ENCODE data around the gene ZNF22.

The ZNF22 gene

GRCh38 chr10:45000752-45001380 lies at the start of gene ZNF22:
ZNF22 (plus strand) TSS chr10:45000923; CDS start chr10:45003369, 2,446 bp downstream.
- peak; percentile 78 for DNase-seq

- no peak for DNase-seq
Measured at GRCh38 chr10:44951576-44952226, 49.0 kb upstream of the ZNF22 start.

- no peak for DNase-seq
Measured at GRCh38 chr10:44952779-44953231, 47.9 kb upstream of the ZNF22 start.

- no peak for DNase-seq
Measured at GRCh38 chr10:44954042-44954441, 46.7 kb upstream of the ZNF22 start.

GRCh38 chr10:44954962-44955361 lies 45.8 kb upstream of the ZNF22 start:
- no peak for DNase-seq

GRCh38 chr10:44955413-44956070 lies 45.2 kb upstream of the ZNF22 start:
- DNase-seq: no peak

- DNase-seq: no peak
Measured at GRCh38 chr10:44956226-44956625, 44.5 kb upstream of the ZNF22 start.

- no peak for DNase-seq
Measured at GRCh38 chr10:44956717-44957706, 43.7 kb upstream of the ZNF22 start.

- no peak for DNase-seq
Measured at GRCh38 chr10:44958196-44958897, 42.4 kb upstream of the ZNF22 start.

- no peak for DNase-seq
Measured at GRCh38 chr10:44958898-44959246, 41.9 kb upstream of the ZNF22 start.

GRCh38 chr10:44959247-44960087 lies 41.3 kb upstream of the ZNF22 start, which contains the start of gene RASSF4:
RASSF4 (plus strand) TSS chr10:44959802; CDS start chr10:44970203, 10,401 bp downstream.
- DNase-seq: peak; percentile 92

- DNase-seq: no peak
Measured at GRCh38 chr10:44960088-44960460, 40.6 kb upstream of the ZNF22 start.

- DNase-seq: no peak
Measured at GRCh38 chr10:44960482-44961229, 40.1 kb upstream of the ZNF22 start.

GRCh38 chr10:44961230-44961571 lies 39.5 kb upstream of the ZNF22 start:
- no peak for DNase-seq

GRCh38 chr10:44961931-44962750 lies 38.6 kb upstream of the ZNF22 start:
- DNase-seq: no peak

- DNase-seq: no peak
Measured at GRCh38 chr10:44962870-44963738, 37.6 kb upstream of the ZNF22 start.

- DNase-seq: no peak
Measured at GRCh38 chr10:44963772-44964633, 36.7 kb upstream of the ZNF22 start.

GRCh38 chr10:44965104-44965503 lies 35.6 kb upstream of the ZNF22 start:
- no peak for DNase-seq

Data from activated T-cell treated with anti-CD3 and anti-CD28 coated beads, Interleukin-2, amount 50 U/mL, for 1 hour (primary cell).